Thyroid gland (tissue), 4 donors: ENCODE results near the gene SAE1. TPM values are rescaled to one million over a fixed set of nuclear protein-coding genes. Genes with fewer than 3 reads are reported as not detected.

ENCODE experiments used
- DNase-seq, 2 donors: peaks; one replicate each; pipeline ENCODE4 v3.0.0-alpha.2; 2019
- H3K27ac ChIP-seq, 3 donors: fragments of 200-600 bp; sonication (generic); 1 replicate in 2 of 3; 2 replicates in 1 of 3; pipeline ENCODE4 v1.5.1; 2016 to 2019; ENCODE audit warnings: mild to moderate bottlenecking in 1 of 3, moderate library complexity in 1 of 3
- H3K27me3 ChIP-seq: fragments of 200-600 bp; sonication (generic); one replicate; pipeline ENCODE4 v1.5.1; 2019
- H3K36me3 ChIP-seq, 2 donors: fragments of 200-600 bp; sonication (generic); one replicate each; pipeline ENCODE4 v1.5.1; 2016 to 2019
- H3K4me1 ChIP-seq, 2 donors: fragments of 200-600 bp; sonication (generic); one replicate each; pipeline ENCODE4 v1.5.1; 2017 to 2019
- H3K4me3 ChIP-seq, 3 donors: fragments of 200-600 bp; sonication (generic); replicated peaks in 1 of 3; 1 replicate in 2 of 3; 2 replicates in 1 of 3; pipeline ENCODE4 v1.5.1; 2016; ENCODE audit warnings: mild to moderate bottlenecking in 1 of 3
- H3K9me3 ChIP-seq: fragments of 200-600 bp; sonication (generic); one replicate; pipeline ENCODE4 v1.5.1; 2017
- POLR2A ChIP-seq, 2 donors: fragments of 450-650 bp; IDR thresholded peaks; one replicate each; pipeline ENCODE4 v1.6.1; 2017; ENCODE audit warnings: antibody characterized with exemption in 2 of 2, mild to moderate bottlenecking in 2 of 2, moderate library complexity in 1 of 2
- WGBS, 2 donors: methylation state at CpG; one replicate each; pipeline ENCODE4 v1.1.5; 2017; 5-methylcytosine and 5-hydroxymethylcytosine counted together
- intact Hi-C: fragments of 100-400 bp; cut with DNase I; formaldehyde crosslinking; loops from one replicate; pipeline ENCODE4 v1.15.1; 2023
- total RNA-seq, 4 donors: library from RNA; depleted of rRNA; stranded (reverse); fragments of >200 nt; gene quantifications; one replicate each; pipeline ENCODE4 v1.2.3, GENCODE V29; 2016
- TF ChIP-seq, protein P1 (sequence below), 6 experiments: fragments of 200-600 bp in 3 of 6; fragments of 450-650 bp in 3 of 6; sonication (generic) in 3 of 6; IDR thresholded peaks; one replicate each; pipeline ENCODE4 v1.5.1; 2016 to 2019; ENCODE audit warnings: antibody characterized with exemption in 6 of 6, mild to moderate bottlenecking in 2 of 6, inconsistent platforms in 1 of 6, moderate library complexity in 1 of 6

The SAE1 gene
- total RNA-seq, 4 donors from 2014 or later: 79.5 to 119 (median 103) TPM

DNA sequence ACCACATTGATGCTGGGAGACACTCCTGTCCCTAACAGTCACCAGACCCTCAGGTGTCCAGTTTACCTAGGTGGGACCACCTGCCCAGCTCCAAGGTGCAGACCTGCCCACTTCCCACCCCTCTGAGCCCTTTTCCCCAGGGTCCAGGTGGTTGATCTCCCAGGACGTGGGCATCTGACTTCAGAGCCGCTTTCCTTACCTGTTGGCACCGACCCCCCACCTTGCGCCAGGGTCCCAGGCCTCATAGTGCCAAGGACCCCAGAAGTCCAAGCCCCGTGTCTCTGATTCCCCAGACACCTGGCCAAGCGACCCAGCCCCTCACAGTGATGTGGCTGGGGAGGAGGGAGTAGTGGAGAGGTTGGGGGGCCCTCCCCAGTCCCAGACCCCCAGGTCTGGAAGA lies 109.9 kb downstream of the SAE1 start:
- no peak overlapping the region for H3K27ac ChIP-seq
- H3K9me3 ChIP-seq: no peaks in the 10 kb centered on the region
- H3K4me3 ChIP-seq: no peak overlapping the region
- intact Hi-C loops: loop anchor here (5.0 to 10.0 kb wide), 3 partner anchors 33 to 226 kb away; partner anchors contain the start of gene NPAS1
- H3K27me3 ChIP-seq: no peaks in the 10 kb centered on the region
- WGBS, 2 donors: 56 to 60% methylated on average over 6 of the region's 6 CpGs
- TF ChIP-seq, protein P1, sequence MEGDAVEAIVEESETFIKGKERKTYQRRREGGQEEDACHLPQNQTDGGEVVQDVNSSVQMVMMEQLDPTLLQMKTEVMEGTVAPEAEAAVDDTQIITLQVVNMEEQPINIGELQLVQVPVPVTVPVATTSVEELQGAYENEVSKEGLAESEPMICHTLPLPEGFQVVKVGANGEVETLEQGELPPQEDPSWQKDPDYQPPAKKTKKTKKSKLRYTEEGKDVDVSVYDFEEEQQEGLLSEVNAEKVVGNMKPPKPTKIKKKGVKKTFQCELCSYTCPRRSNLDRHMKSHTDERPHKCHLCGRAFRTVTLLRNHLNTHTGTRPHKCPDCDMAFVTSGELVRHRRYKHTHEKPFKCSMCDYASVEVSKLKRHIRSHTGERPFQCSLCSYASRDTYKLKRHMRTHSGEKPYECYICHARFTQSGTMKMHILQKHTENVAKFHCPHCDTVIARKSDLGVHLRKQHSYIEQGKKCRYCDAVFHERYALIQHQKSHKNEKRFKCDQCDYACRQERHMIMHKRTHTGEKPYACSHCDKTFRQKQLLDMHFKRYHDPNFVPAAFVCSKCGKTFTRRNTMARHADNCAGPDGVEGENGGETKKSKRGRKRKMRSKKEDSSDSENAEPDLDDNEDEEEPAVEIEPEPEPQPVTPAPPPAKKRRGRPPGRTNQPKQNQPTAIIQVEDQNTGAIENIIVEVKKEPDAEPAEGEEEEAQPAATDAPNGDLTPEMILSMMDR (IDR thresholded peaks at IDR 0.05): no peak
- no peak for DNase-seq
- peaks cover 11 to 38% of the 10 kb centered on the region in 2 donors for H3K4me1 ChIP-seq
- no peaks in the 10 kb centered on the region for H3K36me3 ChIP-seq

GRCh38 chr19:47240996-47241918 lies 110.6 kb downstream of the SAE1 start:
- H3K27ac ChIP-seq: no peak overlapping the region
- DNase-seq: peak; percentile 78 to 82
- H3K4me3 ChIP-seq: no peak overlapping the region
- H3K27me3 ChIP-seq: no peaks in the 10 kb centered on the region
- no peak for TF ChIP-seq POLR2A (IDR thresholded peaks at IDR 0.05)
- TF ChIP-seq, protein P1 (IDR thresholded peaks at IDR 0.05): no peak
- H3K9me3 ChIP-seq: no peaks in the 10 kb centered on the region
- H3K4me1 ChIP-seq: peaks cover 11 to 38% of the 10 kb centered on the region in 2 donors
- 23 to 30% methylated on average over 6 to 9 of the region's 27 CpGs for WGBS, 2 donors
- intact Hi-C loops: loop anchor here (5.0 to 10.0 kb wide), 3 partner anchors 34 to 226 kb away; partner anchors contain the start of gene NPAS1
- H3K36me3 ChIP-seq: no peaks in the 10 kb centered on the region

DNA sequence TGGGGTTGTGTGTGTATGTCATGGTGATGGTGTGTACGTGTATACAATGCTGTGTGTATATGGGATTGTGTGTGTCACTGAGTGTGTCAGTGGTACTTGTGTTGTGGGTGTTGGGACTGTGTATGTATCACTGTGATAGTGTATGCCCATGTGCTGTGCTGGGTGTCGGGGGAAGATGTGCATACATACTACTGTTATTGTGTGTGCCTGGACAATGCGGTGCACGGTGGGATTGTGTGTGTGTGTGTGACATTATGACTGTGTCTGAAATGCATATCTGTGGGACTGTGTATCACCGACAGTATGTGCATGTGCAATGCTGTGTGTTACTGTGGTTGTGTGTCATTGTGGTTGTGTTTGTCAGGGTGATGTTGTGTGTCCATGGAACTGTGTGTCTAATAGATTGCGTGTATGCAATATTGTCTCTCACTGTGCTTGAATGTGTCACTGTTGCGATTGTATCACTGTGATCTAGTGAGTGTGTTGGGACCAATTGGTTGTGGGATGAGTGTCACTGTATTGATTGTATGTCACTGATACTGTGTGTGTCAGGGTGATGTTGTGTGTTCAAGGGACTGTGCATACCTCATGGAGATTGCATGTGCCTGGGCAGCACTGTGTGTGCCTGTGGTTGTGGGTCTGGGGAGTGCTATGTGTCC lies 111.4 kb downstream of the SAE1 start:
- DNase-seq: no peak
- Histone ChIP-seq H3K27ac (no peak overlapping the region), H3K4me3 (no peak overlapping the region), H3K9me3 (no peaks in the 10 kb centered on the region), H3K4me1 (peaks cover 11 to 38% of the 10 kb centered on the region in 2 donors), H3K36me3 (no peaks in the 10 kb centered on the region), H3K27me3 (no peaks in the 10 kb centered on the region)
- intact Hi-C loops: loop anchor here (5.0 to 10.0 kb wide), 3 partner anchors 35 to 227 kb away; partner anchors contain the start of gene NPAS1
- TF ChIP-seq POLR2A (IDR thresholded peaks at IDR 0.05): no peak
- TF ChIP-seq, protein P1 (IDR thresholded peaks at IDR 0.05): no peak
- WGBS, 2 donors: 85 to 87% methylated on average over 7 of the region's 7 CpGs

DNA sequence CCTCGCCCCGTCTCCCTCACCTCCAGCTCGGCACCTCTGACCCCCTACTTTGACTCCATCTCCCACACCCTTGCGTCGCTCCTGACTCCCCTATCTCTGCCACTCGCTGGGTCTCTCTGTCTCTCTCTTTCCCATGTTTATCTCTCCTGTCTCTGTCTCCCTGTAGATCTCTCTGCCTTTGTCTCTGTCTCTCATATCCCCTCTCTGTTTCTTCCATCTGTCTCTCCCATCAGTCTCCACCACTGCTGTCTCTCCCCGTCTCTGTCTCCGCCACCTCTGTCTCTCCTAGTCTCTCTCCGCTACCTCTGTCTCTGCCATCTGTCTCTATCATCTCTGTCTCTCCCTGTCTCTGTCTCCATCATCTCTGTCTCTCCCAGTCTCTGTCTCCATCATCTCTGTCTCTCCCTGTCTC lies 112.7 kb downstream of the SAE1 start:
- WGBS, 2 donors: 19 to 25% methylated on average over 7 to 9 of the region's 9 CpGs
- Histone ChIP-seq H3K27me3 (no peaks in the 10 kb centered on the region), H3K36me3 (no peaks in the 10 kb centered on the region), H3K9me3 (no peaks in the 10 kb centered on the region), H3K27ac (no peak overlapping the region), H3K4me1 (peaks cover 11 to 38% of the 10 kb centered on the region in 2 donors), H3K4me3 (no peak overlapping the region)
- DNase-seq: no peak
- intact Hi-C loops: loop anchor here (5.0 to 10.0 kb wide), 3 partner anchors 36 to 229 kb away; partner anchors contain the start of gene NPAS1
- no peak for TF ChIP-seq POLR2A (IDR thresholded peaks at IDR 0.05)
- TF ChIP-seq, protein P1 (IDR thresholded peaks at IDR 0.05): no peak
